HG03342 (cell line): ENCODE results near the gene FRMD4B.

Experiments
- ATAC-seq: cut with Tn5 transposase; IDR thresholded peaks from one replicate; pipeline ENCODE4 v1.9.1; 2021; ENCODE audit warnings: mild to moderate bottlenecking, moderate library complexity; ENCODE audit not compliant: unreplicated experiment

The FRMD4B gene

GRCh38 chr3:69180869-69181591 lies 204.9 kb downstream of the FRMD4B start:
- ATAC-seq, result no peak

- ATAC-seq, result no peak
These were observed 206.0 kb downstream of the FRMD4B start for GRCh38 chr3:69179740-69180372.

- ATAC-seq, result no peak
These were observed 206.8 kb downstream of the FRMD4B start for GRCh38 chr3:69178838-69179739.

GRCh38 chr3:69178082-69178481 lies 207.8 kb downstream of the FRMD4B start:
- ATAC-seq, result no peak

- ATAC-seq, result no peak
These were observed 210.8 kb downstream of the FRMD4B start for GRCh38 chr3:69174871-69175737.

GRCh38 chr3:69174445-69174844 lies 211.4 kb downstream of the FRMD4B start:
- no peak for ATAC-seq

GRCh38 chr3:69172058-69172457 lies 213.8 kb downstream of the FRMD4B start:
- ATAC-seq, result no peak

GRCh38 chr3:69166446-69166845 lies 219.4 kb downstream of the FRMD4B start:
- ATAC-seq, result no peak

- ATAC-seq, result no peak
These were observed 220.1 kb downstream of the FRMD4B start for GRCh38 chr3:69165744-69166143.

- ATAC-seq, result no peak
These were observed 221.6 kb downstream of the FRMD4B start for GRCh38 chr3:69164296-69164695.

- no peak for ATAC-seq
These were observed 223.4 kb downstream of the FRMD4B start for GRCh38 chr3:69162308-69162980.

GRCh38 chr3:69161587-69162307 lies 224.1 kb downstream of the FRMD4B start:
- peak; percentile 73 for ATAC-seq

- ATAC-seq, result no peak
These were observed 225.4 kb downstream of the FRMD4B start for GRCh38 chr3:69160525-69160924.

- no peak for ATAC-seq
These were observed 225.8 kb downstream of the FRMD4B start for GRCh38 chr3:69160107-69160506.

- no peak for ATAC-seq
These were observed 236.3 kb downstream of the FRMD4B start for GRCh38 chr3:69149586-69149985.

GRCh38 chr3:69145688-69146087 lies 240.2 kb downstream of the FRMD4B start:
- ATAC-seq, result no peak

GRCh38 chr3:69144631-69145245 lies 241.2 kb downstream of the FRMD4B start:
- ATAC-seq, result no peak

- ATAC-seq, result no peak
These were observed 242.3 kb downstream of the FRMD4B start for GRCh38 chr3:69143612-69144011.
